ENCODE measurements around the gene TMEM184A.

DNA sequence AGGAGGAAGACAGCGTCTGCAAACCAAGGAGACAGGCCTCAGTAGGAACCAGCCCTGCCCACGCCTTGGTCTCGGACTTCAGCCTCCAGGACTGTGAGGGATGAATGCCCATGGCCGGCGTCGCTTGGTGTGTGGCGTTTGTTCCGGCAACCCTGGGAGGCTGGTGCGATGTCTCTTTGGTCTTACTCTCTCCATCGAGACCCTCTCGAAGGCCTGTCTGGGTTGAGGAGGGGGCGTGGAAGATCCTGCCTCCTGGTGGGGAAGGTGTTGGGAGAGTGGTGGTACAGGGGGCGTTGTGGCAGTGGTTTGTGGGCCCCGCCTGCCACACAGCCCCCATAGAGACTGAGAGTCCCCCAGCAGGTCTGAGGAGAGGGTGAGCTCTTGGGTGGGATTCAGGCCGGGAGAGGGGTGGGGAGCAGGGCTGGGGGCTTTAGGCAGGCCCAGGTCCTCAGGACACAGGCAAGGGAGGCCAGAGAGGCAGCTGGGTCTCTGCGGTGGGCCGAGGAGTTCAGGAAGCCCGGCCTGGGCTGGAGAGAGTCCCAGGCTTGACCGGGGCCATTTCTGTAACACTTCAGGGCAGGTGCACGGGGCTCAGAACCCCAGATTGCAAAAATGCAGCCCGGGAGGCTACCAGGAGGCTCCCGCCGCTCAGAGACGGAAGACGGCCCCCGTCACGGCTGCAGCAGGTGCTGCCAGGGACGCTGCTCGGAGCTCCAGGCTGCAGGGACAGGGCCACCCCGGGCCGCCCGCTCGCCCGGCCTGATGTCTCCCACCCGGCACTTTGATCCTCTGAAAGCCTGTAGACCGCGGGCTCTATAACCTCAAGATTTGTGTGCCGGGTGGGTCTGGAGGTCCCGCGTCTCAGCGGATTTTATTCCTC, 47.6 kb upstream of the TMEM184A start:
- no peak for TF ChIP-seq CTCF (conservative IDR thresholded peaks at IDR 0.05; ENCODE audit: low read depth in 2 of 2)
- no peak for TF ChIP-seq EZH2 (IDR thresholded peaks at IDR 0.05; ENCODE audit: low read depth, unreplicated experiment)
- no peak for TF ChIP-seq POLR2AphosphoS5 (IDR thresholded peaks at IDR 0.05; ENCODE audit: low read depth)
- TF ChIP-seq EZH2phosphoT487 (IDR thresholded peaks at IDR 0.05; ENCODE audit: unreplicated experiment) = no peak
- TF ChIP-seq, protein P1, sequence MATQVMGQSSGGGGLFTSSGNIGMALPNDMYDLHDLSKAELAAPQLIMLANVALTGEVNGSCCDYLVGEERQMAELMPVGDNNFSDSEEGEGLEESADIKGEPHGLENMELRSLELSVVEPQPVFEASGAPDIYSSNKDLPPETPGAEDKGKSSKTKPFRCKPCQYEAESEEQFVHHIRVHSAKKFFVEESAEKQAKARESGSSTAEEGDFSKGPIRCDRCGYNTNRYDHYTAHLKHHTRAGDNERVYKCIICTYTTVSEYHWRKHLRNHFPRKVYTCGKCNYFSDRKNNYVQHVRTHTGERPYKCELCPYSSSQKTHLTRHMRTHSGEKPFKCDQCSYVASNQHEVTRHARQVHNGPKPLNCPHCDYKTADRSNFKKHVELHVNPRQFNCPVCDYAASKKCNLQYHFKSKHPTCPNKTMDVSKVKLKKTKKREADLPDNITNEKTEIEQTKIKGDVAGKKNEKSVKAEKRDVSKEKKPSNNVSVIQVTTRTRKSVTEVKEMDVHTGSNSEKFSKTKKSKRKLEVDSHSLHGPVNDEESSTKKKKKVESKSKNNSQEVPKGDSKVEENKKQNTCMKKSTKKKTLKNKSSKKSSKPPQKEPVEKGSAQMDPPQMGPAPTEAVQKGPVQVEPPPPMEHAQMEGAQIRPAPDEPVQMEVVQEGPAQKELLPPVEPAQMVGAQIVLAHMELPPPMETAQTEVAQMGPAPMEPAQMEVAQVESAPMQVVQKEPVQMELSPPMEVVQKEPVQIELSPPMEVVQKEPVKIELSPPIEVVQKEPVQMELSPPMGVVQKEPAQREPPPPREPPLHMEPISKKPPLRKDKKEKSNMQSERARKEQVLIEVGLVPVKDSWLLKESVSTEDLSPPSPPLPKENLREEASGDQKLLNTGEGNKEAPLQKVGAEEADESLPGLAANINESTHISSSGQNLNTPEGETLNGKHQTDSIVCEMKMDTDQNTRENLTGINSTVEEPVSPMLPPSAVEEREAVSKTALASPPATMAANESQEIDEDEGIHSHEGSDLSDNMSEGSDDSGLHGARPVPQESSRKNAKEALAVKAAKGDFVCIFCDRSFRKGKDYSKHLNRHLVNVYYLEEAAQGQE (IDR thresholded peaks at IDR 0.05; ENCODE audit: unreplicated experiment) = no peak
- no peak for TF ChIP-seq CREB1 (CRISPR knock-in tag; IDR thresholded peaks at IDR 0.05; ENCODE audit: low read depth)
- TF ChIP-seq ETS1 (IDR thresholded peaks at IDR 0.05) = no peak
- TF ChIP-seq NANOG (IDR thresholded peaks at IDR 0.05; ENCODE audit: borderline replicate concordance) = no peak
- no peak for TF ChIP-seq JUNB (IDR thresholded peaks at IDR 0.05; ENCODE audit: unreplicated experiment)
- no peak for TF ChIP-seq ZNF331 (CRISPR knock-in tag; IDR thresholded peaks at IDR 0.05; ENCODE audit: low read depth)
